ENCODE data around the gene ILK.

DNA sequence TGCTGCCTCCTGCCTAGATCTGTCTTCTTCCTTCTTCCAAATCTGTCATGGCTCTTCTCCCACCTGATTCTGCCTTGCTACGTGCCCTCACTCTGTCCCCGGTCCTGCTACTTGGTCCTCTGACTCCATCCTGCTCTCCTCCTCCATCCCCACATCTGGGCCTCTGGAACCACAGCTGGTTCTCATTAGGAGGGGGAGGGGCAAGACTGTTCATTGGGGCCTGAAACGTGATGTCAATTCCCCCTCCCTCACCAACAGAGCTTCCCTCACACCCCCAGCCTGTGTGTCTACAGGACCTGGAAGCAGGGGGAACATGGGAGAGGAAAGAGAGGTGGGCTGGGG, 43.0 kb downstream of the ILK start:
- TF ChIP-seq, protein P1, sequence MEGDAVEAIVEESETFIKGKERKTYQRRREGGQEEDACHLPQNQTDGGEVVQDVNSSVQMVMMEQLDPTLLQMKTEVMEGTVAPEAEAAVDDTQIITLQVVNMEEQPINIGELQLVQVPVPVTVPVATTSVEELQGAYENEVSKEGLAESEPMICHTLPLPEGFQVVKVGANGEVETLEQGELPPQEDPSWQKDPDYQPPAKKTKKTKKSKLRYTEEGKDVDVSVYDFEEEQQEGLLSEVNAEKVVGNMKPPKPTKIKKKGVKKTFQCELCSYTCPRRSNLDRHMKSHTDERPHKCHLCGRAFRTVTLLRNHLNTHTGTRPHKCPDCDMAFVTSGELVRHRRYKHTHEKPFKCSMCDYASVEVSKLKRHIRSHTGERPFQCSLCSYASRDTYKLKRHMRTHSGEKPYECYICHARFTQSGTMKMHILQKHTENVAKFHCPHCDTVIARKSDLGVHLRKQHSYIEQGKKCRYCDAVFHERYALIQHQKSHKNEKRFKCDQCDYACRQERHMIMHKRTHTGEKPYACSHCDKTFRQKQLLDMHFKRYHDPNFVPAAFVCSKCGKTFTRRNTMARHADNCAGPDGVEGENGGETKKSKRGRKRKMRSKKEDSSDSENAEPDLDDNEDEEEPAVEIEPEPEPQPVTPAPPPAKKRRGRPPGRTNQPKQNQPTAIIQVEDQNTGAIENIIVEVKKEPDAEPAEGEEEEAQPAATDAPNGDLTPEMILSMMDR (conservative IDR thresholded peaks at IDR 0.05): no peak
- TF ChIP-seq EZH2 (IDR thresholded peaks at IDR 0.05; ENCODE audit: low read depth): no peak

Data from PC-9 (cell line).